ENCODE results near the gene RAB3IL1.

DNA sequence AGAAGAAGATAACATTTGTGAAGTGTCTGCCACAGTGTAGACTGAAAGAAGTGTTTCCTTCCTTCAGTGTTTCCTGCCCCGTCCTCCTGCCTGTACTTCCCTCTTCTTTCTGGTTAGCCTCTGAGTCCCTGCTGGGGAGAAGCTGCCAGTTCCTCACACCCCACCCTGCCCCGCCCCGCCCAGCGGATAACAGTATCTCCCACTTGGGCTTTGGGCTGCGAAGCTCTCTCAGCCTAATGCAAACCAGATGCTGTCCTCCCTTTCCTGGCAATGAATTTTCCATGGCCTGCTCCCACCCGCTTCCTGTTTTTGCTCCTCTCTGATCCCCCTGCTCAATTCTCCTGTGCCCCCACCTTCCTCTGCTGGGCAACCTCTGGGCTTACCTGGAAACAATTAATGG is 5.2 kb upstream of the RAB3IL1 start:
- TF ChIP-seq EP300 (IDR thresholded peaks at IDR 0.05): no peak
- TF ChIP-seq, protein P1, sequence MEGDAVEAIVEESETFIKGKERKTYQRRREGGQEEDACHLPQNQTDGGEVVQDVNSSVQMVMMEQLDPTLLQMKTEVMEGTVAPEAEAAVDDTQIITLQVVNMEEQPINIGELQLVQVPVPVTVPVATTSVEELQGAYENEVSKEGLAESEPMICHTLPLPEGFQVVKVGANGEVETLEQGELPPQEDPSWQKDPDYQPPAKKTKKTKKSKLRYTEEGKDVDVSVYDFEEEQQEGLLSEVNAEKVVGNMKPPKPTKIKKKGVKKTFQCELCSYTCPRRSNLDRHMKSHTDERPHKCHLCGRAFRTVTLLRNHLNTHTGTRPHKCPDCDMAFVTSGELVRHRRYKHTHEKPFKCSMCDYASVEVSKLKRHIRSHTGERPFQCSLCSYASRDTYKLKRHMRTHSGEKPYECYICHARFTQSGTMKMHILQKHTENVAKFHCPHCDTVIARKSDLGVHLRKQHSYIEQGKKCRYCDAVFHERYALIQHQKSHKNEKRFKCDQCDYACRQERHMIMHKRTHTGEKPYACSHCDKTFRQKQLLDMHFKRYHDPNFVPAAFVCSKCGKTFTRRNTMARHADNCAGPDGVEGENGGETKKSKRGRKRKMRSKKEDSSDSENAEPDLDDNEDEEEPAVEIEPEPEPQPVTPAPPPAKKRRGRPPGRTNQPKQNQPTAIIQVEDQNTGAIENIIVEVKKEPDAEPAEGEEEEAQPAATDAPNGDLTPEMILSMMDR (IDR thresholded peaks at IDR 0.05): no peak

All from stomach (tissue), 4 donors.